Astrocyte (in vitro differentiated cells and primary cell): ENCODE results near the gene POTEG.
"Not testable (repeated sequence)": the region's sequence is repeated elsewhere in the genome, so short reads cannot be mapped to it uniquely, and the experiment has no call there.

Experiments
- EZH2 ChIP-seq: IDR thresholded peaks from 2 replicates; pipeline ENCODE4 v1.6.1; 2012; ENCODE audit warnings: mild to moderate bottlenecking, low read length, inconsistent platforms; ENCODE audit not compliant: insufficient read depth
- TF ChIP-seq, protein P1 (sequence below): IDR thresholded peaks from 2 replicates; pipeline ENCODE4 v1.5.1; 2011; ENCODE audit warnings: low read depth, mild to moderate bottlenecking, inconsistent platforms, low read length, moderate library complexity; ENCODE audit not compliant: insufficient read depth

DNA sequence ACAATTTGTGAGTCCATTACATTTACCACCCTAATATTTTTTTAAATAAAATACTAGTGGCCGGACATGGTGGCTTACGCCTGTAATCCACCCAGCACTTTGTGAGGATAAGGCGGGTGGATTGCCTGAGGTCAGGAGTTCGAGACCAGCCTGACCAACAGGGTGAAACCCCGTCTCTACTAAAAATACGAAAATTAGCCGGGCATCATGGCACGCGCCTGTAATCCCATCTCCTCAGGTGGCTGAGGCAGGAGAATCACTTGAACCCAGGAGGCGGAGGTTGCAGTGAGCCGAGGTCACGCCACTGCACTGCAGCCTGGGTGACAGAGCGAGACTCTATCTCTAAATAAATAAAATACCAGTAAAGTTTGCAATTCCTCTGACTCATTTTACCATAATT lies 25.6 kb downstream of the POTEG start:
- TF ChIP-seq, protein P1, sequence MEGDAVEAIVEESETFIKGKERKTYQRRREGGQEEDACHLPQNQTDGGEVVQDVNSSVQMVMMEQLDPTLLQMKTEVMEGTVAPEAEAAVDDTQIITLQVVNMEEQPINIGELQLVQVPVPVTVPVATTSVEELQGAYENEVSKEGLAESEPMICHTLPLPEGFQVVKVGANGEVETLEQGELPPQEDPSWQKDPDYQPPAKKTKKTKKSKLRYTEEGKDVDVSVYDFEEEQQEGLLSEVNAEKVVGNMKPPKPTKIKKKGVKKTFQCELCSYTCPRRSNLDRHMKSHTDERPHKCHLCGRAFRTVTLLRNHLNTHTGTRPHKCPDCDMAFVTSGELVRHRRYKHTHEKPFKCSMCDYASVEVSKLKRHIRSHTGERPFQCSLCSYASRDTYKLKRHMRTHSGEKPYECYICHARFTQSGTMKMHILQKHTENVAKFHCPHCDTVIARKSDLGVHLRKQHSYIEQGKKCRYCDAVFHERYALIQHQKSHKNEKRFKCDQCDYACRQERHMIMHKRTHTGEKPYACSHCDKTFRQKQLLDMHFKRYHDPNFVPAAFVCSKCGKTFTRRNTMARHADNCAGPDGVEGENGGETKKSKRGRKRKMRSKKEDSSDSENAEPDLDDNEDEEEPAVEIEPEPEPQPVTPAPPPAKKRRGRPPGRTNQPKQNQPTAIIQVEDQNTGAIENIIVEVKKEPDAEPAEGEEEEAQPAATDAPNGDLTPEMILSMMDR = not testable (repeated sequence)
- TF ChIP-seq EZH2 = not testable (repeated sequence)
